SK-N-MC (cell line): ENCODE data around the gene PDGFRA.
"Not testable (repeated sequence)": the region's sequence is repeated elsewhere in the genome, so short reads cannot be mapped to it uniquely, and the experiment has no call there.

Experiments used
- EZH2 ChIP-seq: fragments of 200-600 bp; sonication (generic); IDR thresholded peaks from one replicate; pipeline ENCODE4 v1.6.1; 2017; ENCODE audit warnings: antibody characterized with exemption
- FOXP2 ChIP-seq: optimal IDR thresholded peaks from 2 replicates; pipeline ENCODE3; 2011; ENCODE audit warnings: mild to moderate bottlenecking, moderate library complexity; ENCODE audit not compliant: insufficient read depth; ENCODE audit errors: extremely low read length, control extremely low read depth
- POLR2AphosphoS5 ChIP-seq: IDR thresholded peaks from 2 replicates; pipeline ENCODE4 v1.6.1; 2012; ENCODE audit warnings: mild to moderate bottlenecking, low read depth, low read length, borderline replicate concordance

DNA sequence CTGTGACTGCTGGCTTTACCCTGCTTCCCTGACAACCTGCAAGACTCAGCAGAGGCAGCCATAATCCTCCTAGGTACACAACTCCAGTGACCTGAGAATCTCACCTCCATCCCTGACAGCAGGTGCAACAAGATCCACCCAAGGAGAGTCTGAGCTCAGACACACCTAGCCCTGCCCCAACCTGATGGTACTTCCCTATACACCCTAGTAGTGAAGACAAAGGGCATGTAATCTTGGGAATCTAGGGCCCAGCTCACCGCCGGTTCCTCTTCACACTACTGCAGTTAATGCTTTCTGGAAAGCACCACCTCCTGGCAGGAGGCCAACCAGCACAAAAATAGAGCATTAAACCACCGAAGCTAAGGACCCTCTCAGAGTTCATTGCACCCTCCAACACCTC, 113.0 kb downstream of the PDGFRA start:
- TF ChIP-seq EZH2, POLR2AphosphoS5, FOXP2: not testable (repeated sequence)
